Calu3 (cell line): ENCODE measurements around the gene ABR. TPM values are rescaled to one million over a fixed set of nuclear protein-coding genes. Genes with fewer than 3 reads are reported as not detected.

ENCODE experiments used
- BruUV-seq: library from RNA; stranded (reverse); fragments of 400-500 nt; replicated peaks from 2 replicates; lab custom pipeline; 2021; lab: Mats Ljungman, UMichigan
- CTCF ChIA-PET: fragments of 300-600 bp; sonication (Branson Sonifier 250); formaldehyde crosslinking; loops from one replicate; lab custom pipeline; 2022; ENCODE audit warnings: antibody characterized with exemption; lab: Charles Lee
- DNase-seq: peaks from one replicate; pipeline ENCODE4 v3.0.0; 2022
- H3K27ac Mint-ChIP-seq: one replicate; pipeline ENCODE4 v1.8.0; 2022; ENCODE audit warnings: mixed read lengths; ENCODE audit not compliant: unreplicated experiment
- H3K27me3 Mint-ChIP-seq: one replicate; pipeline ENCODE4 v1.8.0; 2022; ENCODE audit warnings: mixed read lengths; ENCODE audit not compliant: unreplicated experiment
- H3K36me3 Mint-ChIP-seq: one replicate; pipeline ENCODE4 v1.8.0; 2022; ENCODE audit warnings: mild to moderate bottlenecking, moderate library complexity, mixed read lengths; ENCODE audit not compliant: insufficient read depth, unreplicated experiment
- H3K4me1 Mint-ChIP-seq: one replicate; pipeline ENCODE4 v1.8.0; 2022; ENCODE audit warnings: mild to moderate bottlenecking, low read depth, mixed read lengths; ENCODE audit not compliant: unreplicated experiment
- H3K4me3 Mint-ChIP-seq: one replicate; pipeline ENCODE4 v1.8.0; 2022; ENCODE audit warnings: mild to moderate bottlenecking, low read depth, moderate library complexity, mixed read lengths; ENCODE audit not compliant: unreplicated experiment
- H3K9me3 Mint-ChIP-seq: one replicate; pipeline ENCODE4 v1.8.0; 2022; ENCODE audit warnings: low read depth, mixed read lengths; ENCODE audit not compliant: unreplicated experiment
- intact Hi-C: fragments of 100-400 bp; cut with micrococcal nuclease; formaldehyde crosslinking; loops from one replicate; pipeline ENCODE4 v1.10.0; 2022; ENCODE audit not compliant: unreplicated experiment
- total RNA-seq: library from RNA; stranded (reverse); gene quantifications from 2 replicates; pipeline ENCODE4 v1.2.3, GENCODE V29; 2022
- TF ChIP-seq, protein P1 (sequence below): fragments of 200-600 bp; IDR thresholded peaks from one replicate; pipeline ENCODE4 v1.8.0; 2022; ENCODE audit warnings: antibody characterized with exemption; ENCODE audit not compliant: unreplicated experiment

The ABR gene
- total RNA-seq, 1 experiment from 2014 or later: 92.7 TPM

DNA sequence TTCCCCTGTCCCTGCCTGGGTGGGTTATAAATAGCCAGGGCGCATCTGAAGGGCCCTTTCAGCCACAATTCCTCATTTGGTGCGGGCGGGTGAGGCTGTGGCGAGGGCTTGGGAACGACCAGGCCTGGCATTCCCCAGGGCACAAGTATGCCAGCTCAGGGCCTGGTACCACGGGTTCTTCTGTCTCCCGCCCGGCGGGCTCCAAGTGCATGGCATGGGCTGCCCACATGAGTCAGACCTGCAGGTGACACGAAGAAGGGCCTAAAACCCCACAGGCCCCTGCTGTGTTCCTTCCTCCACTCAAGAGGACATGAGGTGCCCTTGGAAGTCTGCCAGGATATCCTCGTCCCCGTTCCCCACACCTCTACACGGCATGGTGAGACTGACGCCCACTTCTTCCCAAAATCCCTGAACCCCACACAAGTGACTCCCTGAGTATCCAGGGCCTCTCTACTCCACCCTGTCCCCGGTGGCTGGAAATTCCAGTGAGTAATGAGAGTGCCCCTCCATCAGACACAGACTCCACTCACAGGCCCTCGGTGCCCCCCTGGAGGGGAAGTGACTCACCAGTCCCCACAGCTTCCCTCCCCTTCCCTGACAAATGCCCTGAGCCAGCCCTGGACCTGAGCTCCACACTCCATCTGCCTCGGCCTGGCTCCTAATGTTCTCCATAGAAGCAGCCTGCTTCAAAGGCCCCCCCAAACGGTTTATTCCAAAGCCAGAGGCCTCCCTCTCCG, 68.8 kb downstream of the ABR start:
- TF ChIP-seq, protein P1, sequence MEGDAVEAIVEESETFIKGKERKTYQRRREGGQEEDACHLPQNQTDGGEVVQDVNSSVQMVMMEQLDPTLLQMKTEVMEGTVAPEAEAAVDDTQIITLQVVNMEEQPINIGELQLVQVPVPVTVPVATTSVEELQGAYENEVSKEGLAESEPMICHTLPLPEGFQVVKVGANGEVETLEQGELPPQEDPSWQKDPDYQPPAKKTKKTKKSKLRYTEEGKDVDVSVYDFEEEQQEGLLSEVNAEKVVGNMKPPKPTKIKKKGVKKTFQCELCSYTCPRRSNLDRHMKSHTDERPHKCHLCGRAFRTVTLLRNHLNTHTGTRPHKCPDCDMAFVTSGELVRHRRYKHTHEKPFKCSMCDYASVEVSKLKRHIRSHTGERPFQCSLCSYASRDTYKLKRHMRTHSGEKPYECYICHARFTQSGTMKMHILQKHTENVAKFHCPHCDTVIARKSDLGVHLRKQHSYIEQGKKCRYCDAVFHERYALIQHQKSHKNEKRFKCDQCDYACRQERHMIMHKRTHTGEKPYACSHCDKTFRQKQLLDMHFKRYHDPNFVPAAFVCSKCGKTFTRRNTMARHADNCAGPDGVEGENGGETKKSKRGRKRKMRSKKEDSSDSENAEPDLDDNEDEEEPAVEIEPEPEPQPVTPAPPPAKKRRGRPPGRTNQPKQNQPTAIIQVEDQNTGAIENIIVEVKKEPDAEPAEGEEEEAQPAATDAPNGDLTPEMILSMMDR: no peak
- DNase-seq: peak; percentile 84
- no TSS peak for BruUV-seq
- Mint-ChIP-seq H3K27me3 (no peaks in the 10 kb centered on the region), H3K4me3 (peak overlapping the region; percentile 86), H3K9me3 (no peaks in the 10 kb centered on the region), H3K4me1 (peaks cover 38% of the 10 kb centered on the region), H3K27ac (peak overlapping the region; percentile 98), H3K36me3 (peaks cover 60% of the 10 kb centered on the region)
- CTCF ChIA-PET: interaction anchor here (0.5 to 2.3 kb wide), 4 partner anchors 12 to 165 kb away, joined by 3 to 10 read pairs (median 7); no protein-coding TSS in a partner anchor
- intact Hi-C loops: no loop called here

DNA sequence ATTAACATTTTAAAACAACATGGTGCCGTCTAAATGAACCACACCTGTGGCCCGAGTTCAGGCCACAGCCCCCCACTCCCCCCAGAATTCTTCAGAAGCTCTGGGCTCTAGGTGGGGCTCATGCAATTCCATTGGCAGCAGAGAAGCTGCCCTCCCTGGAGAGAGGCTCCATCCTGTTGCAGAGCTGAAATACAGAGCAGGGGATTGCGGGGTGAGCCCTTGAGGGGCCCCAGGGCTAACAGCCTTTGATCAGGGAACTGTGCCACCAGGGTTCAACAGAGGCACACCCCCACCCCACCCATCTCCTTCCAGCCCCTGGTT, 69.3 kb downstream of the ABR start:
- TF ChIP-seq, protein P1: no peak
- H3K27ac Mint-ChIP-seq: peak overlapping the region; percentile 98
- no peak for DNase-seq
- no TSS peak for BruUV-seq
- CTCF ChIA-PET: interaction anchor here (1.6 to 2.3 kb wide), 3 partner anchors 12 to 52 kb away, joined by 6 to 10 read pairs (median 8); no protein-coding TSS in a partner anchor
- no peaks in the 10 kb centered on the region for H3K27me3 Mint-ChIP-seq
- peaks cover 40% of the 10 kb centered on the region for H3K4me1 Mint-ChIP-seq
- H3K4me3 Mint-ChIP-seq: peak overlapping the region; percentile 86
- H3K9me3 Mint-ChIP-seq: no peaks in the 10 kb centered on the region
- intact Hi-C loops: no loop called here
- peaks cover 63% of the 10 kb centered on the region for H3K36me3 Mint-ChIP-seq

DNA sequence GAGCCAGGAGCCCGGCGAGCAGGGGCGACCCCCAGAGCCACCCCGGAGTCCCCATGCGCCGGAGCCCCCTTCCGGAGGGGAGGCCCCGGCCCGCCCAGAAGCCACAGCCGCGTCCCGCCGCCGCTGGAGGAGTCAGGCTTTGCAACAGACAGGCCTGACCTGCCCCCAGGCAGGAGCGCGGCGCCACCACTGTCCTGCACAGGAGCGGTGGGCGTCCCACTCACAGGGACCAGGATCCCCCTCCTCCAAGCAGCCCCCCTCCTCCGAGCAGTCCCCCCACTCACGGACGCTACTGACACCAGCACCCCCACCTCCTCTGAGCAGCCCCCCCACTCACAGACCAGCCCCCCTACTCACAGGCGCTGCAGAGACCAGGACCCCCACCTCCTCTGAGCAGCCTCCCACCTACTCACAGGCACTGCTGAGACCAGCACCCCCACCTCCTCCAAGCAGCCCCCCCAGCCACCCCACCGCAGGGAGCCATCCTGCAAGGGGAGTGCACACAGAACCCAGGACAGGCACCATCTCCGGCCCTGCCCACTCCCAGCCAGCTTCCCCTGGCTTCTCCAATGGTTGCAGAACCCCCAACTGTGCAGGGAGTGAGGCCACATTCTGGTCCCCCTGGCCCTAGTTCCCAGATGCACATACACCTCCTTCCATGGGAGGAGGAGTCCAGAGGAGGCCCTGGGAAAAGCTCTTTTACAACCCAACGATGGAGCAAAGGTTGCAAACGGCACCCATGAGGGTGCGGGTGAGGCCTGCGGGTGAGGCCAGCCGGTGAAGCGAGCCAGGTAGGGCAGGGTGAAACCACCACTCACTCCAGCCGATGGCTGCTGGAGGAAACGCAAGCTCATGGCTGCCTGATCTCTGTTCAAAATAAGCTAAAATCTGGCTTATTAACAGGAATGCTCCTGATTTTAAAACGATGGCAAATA, 69.9 kb downstream of the ABR start:
- CTCF ChIA-PET: interaction anchor here (1.6 to 2.3 kb wide), 3 partner anchors 13 to 52 kb away, joined by 6 to 10 read pairs (median 8); no protein-coding TSS in a partner anchor
- H3K4me1 Mint-ChIP-seq: peaks cover 34% of the 10 kb centered on the region
- intact Hi-C loops: no loop called here

More for the DNA sequence above, 69.9 kb downstream of the ABR start:
- peak overlapping the region; percentile 98 for H3K27ac Mint-ChIP-seq
- H3K4me3 Mint-ChIP-seq: peak overlapping the region; percentile 86
- DNase-seq: peak; percentile 43
- H3K9me3 Mint-ChIP-seq: no peaks in the 10 kb centered on the region
- peaks cover 60% of the 10 kb centered on the region for H3K36me3 Mint-ChIP-seq
- BruUV-seq: TSS peak; percentile 39
- TF ChIP-seq, protein P1: no peak
- no peaks in the 10 kb centered on the region for H3K27me3 Mint-ChIP-seq
